HEK293T (cell line): ENCODE measurements around the gene SEMA3D.

Experiments
- CTCF ChIA-PET: fragments of 350-600 bp; formaldehyde crosslinking; extraction: SDS; loops from one replicate; lab custom pipeline; 2021; ENCODE audit warnings: antibody characterized with exemption, inconsistent platforms; lab: Yijun Ruan, JAX
- POLR2A ChIA-PET: fragments of 350-600 bp; formaldehyde crosslinking; extraction: SDS; loops from one replicate; lab custom pipeline; 2020; ENCODE audit warnings: antibody characterized with exemption, inconsistent platforms; lab: Yijun Ruan, JAX
- DNase-seq: peaks from one replicate; pipeline ENCODE4 v3.0.0; 2012; ENCODE audit warnings: mixed read lengths; ENCODE audit errors: extremely low spot score
- BHLHE40 ChIP-seq: fragments of 450-650 bp; IDR thresholded peaks from 2 replicates; pipeline ENCODE4 v1.6.1; 2016; ENCODE audit warnings: mild to moderate bottlenecking, moderate library complexity, borderline replicate concordance
- CTBP1 ChIP-seq: fragments of 450-650 bp; IDR thresholded peaks from 2 replicates; pipeline ENCODE4 v1.6.1; 2016; ENCODE audit warnings: borderline replicate concordance
- ELF4 ChIP-seq: fragments of 450-650 bp; IDR thresholded peaks from 2 replicates; pipeline ENCODE4 v1.6.1; 2017; ENCODE audit warnings: antibody characterized with exemption
- FOXA1 ChIP-seq: fragments of 450-650 bp; IDR thresholded peaks from 2 replicates; pipeline ENCODE4 v1.6.1; 2016; ENCODE audit warnings: mild to moderate bottlenecking
- FOXK2 ChIP-seq: fragments of 450-650 bp; IDR thresholded peaks from 2 replicates; pipeline ENCODE4 v1.6.1; 2016; ENCODE audit warnings: mild to moderate bottlenecking
- FOXM1 ChIP-seq: fragments of 450-650 bp; IDR thresholded peaks from 2 replicates; pipeline ENCODE4 v1.6.1; 2017; ENCODE audit warnings: mild to moderate bottlenecking, borderline replicate concordance
- HDGF ChIP-seq: fragments of 450-650 bp; IDR thresholded peaks from 2 replicates; pipeline ENCODE4 v1.6.1; 2017; ENCODE audit warnings: antibody characterized with exemption, borderline replicate concordance
- NFRKB ChIP-seq: fragments of 450-650 bp; IDR thresholded peaks from 2 replicates; pipeline ENCODE4 v1.6.1; 2016; ENCODE audit warnings: mild to moderate bottlenecking, moderate library complexity
- PKNOX1 ChIP-seq: fragments of 450-650 bp; IDR thresholded peaks from 2 replicates; pipeline ENCODE4 v1.6.1; 2016
- SUZ12 ChIP-seq: fragments of 450-650 bp; IDR thresholded peaks from 2 replicates; pipeline ENCODE4 v1.6.1; 2016; ENCODE audit warnings: mild to moderate bottlenecking
- ZNF384 ChIP-seq: fragments of 450-650 bp; IDR thresholded peaks from 2 replicates; pipeline ENCODE4 v1.6.1; 2016

Gene SEMA3D

GRCh38 chr7:84948634-84949033, 238.2 kb downstream of the SEMA3D start:
- no peak for DNase-seq
- TF ChIP-seq FOXK2 = no peak
- TF ChIP-seq FOXA1 = no peak
- TF ChIP-seq CTBP1 = no peak
- no peak for TF ChIP-seq PKNOX1
- no peak for TF ChIP-seq ELF4
- no peak for TF ChIP-seq HDGF
- TF ChIP-seq NFRKB = no peak
- TF ChIP-seq BHLHE40 = no peak
- no peak for TF ChIP-seq SUZ12
- TF ChIP-seq FOXM1 = no peak
- ChIA-PET POLR2A (no interaction called here), CTCF (no interaction called here)

GRCh38 chr7:84946549-84946948, 240.3 kb downstream of the SEMA3D start:
- DNase-seq = no peak
- POLR2A ChIA-PET = no interaction called here
- TF ChIP-seq BHLHE40 (no peak), FOXA1 (no peak), CTBP1 (no peak), PKNOX1 (no peak), ELF4 (no peak), ZNF384 (no peak), HDGF (no peak), NFRKB (no peak), SUZ12 (no peak)
- CTCF ChIA-PET = no interaction called here
